Peyer's patch (tissue), 4 donors: ENCODE results near the gene STXBP1. TPM values are rescaled to one million over a fixed set of nuclear protein-coding genes. Genes with fewer than 3 reads are reported as not detected.

ENCODE experiments used
- DNase-seq, 3 donors: peaks; one replicate each; pipeline ENCODE4 v3.0.0-alpha.2; 2017 to 2019
- H3K27ac ChIP-seq, 4 donors: fragments of 200-600 bp; sonication (generic); one replicate each; pipeline ENCODE4 v1.5.1; 2016 to 2019
- H3K27me3 ChIP-seq, 2 donors: fragments of 200-600 bp; sonication (generic); one replicate each; pipeline ENCODE4 v1.5.1; 2019
- H3K36me3 ChIP-seq, 3 donors: fragments of 200-600 bp; sonication (generic); one replicate each; pipeline ENCODE4 v1.5.1; 2016 to 2019
- H3K4me1 ChIP-seq, 4 donors: fragments of 200-600 bp; sonication (generic); one replicate each; pipeline ENCODE4 v1.5.1; 2016 to 2019
- H3K4me3 ChIP-seq, 4 donors: fragments of 200-600 bp; sonication (generic); 1 replicate in 3 of 4; 2 replicates in 1 of 4; pipeline ENCODE4 v1.5.1; 2016 to 2019; ENCODE audit warnings: mild to moderate bottlenecking in 1 of 4
- H3K9me3 ChIP-seq, 4 donors: fragments of 200-600 bp; sonication (generic); one replicate each; pipeline ENCODE4 v1.5.1; 2016 to 2019; ENCODE audit warnings: mild to moderate bottlenecking in 1 of 4
- CTCF ChIP-seq, 6 experiments: fragments of 450-650 bp in 4 of 6; fragments of 200-600 bp in 2 of 6; sonication (generic) in 1 of 6; IDR thresholded peaks; one replicate each; pipeline ENCODE4 v1.5.1; 2017 to 2019; ENCODE audit warnings: antibody characterized with exemption in 6 of 6, mild to moderate bottlenecking in 3 of 6, moderate library complexity in 1 of 6
- POLR2A ChIP-seq, 2 donors: fragments of 450-650 bp; IDR thresholded peaks; one replicate each; pipeline ENCODE4 v1.5.1; 2017; ENCODE audit warnings: antibody characterized with exemption in 2 of 2, mild to moderate bottlenecking in 2 of 2, moderate library complexity in 2 of 2
- total RNA-seq, 4 donors: library from RNA; depleted of rRNA; stranded (reverse); fragments of >200 nt; gene quantifications; one replicate each; pipeline ENCODE4 v1.1.0, GENCODE V29; 2016

The STXBP1 gene
- total RNA-seq, 4 donors from 2014 or later: 4.4 to 90.8 (median 12.6) TPM

DNA sequence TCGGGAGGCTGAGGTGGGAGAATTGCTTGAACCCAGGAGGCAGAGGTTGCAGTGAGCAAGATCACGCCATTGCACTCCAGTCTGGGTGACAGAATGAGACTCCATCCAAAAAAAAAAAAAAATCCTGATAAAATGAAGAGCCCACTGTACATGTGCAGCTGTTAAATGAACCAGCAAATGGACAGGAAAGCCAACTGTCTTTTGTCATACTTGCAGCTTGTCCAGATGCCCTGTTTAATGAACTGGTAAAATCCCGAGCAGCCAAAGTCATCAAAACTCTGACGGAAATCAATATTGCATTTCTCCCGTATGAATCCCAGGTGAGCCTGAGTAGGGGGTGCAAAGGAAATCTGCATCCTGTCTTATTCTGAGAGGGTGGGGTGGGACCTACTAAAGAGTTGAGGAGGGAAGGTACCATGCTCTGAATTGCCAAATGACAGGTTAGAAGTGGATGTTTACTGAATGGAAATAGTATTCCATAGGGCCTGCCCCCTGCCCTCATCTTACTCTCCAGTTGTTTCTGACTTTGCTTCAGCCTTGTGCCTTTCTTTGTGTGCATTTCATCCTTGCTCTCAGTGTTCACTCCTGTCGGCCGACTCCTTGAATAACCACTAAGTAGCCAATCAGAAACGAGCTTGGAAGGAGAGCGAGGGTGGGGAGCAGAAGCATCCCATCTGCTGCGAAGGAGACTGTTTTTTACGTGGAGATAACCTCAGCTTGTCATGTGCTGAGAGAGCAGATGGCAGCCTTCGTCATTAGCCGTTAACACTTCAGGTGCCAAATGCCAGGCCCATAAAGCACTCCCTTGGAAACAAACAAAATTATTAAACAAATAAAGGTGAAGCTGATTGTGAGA is 49.0 kb downstream of the STXBP1 start:
- H3K4me3 ChIP-seq: no peak overlapping the region
- H3K4me1 ChIP-seq: no peaks in the 10 kb centered on the region
- H3K27me3 ChIP-seq: no peaks in the 10 kb centered on the region
- no peaks in the 10 kb centered on the region for H3K36me3 ChIP-seq
- no peak for TF ChIP-seq CTCF (IDR thresholded peaks at IDR 0.05)
- H3K27ac ChIP-seq: peak overlapping the region in 1 of 4 donors; percentile 59
- no peaks in the 10 kb centered on the region for H3K9me3 ChIP-seq
- peak in 1 of 3 donors; percentile 50 for DNase-seq

- TF ChIP-seq CTCF (IDR thresholded peaks at IDR 0.05) (no peak), POLR2A (IDR thresholded peaks at IDR 0.05) (no peak)
- Histone ChIP-seq H3K27ac (no peak overlapping the region), H3K36me3 (no peaks in the 10 kb centered on the region), H3K27me3 (no peaks in the 10 kb centered on the region), H3K9me3 (no peaks in the 10 kb centered on the region), H3K4me1 (no peaks in the 10 kb centered on the region), H3K4me3 (no peak overlapping the region)
- peak in 1 of 3 donors; percentile 39 for DNase-seq
Measured at GRCh38 chr9:127662617-127663016, 50.5 kb downstream of the STXBP1 start.

DNA sequence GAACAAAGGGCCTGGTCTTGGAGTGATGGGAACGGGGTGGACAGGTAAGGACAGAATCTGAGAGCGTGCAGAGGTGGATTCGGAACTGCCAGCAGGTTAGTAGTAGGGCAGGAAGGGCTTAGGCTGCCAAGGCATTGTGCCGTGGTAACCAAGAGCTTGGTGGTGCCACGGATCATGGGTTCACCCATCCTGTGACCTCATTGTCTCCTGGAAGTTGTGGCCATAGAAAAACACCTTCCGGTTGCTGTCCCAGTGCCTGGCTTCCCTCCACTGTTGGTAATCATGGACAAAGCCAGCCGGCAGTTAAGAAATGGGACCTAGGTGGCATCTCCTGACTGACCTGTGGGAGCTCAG is 52.2 kb downstream of the STXBP1 start:
- no peaks in the 10 kb centered on the region for H3K4me1 ChIP-seq
- H3K27ac ChIP-seq: peak overlapping the region in 2 of 4 donors; percentile 31 to 35
- no peaks in the 10 kb centered on the region for H3K9me3 ChIP-seq
- TF ChIP-seq POLR2A (IDR thresholded peaks at IDR 0.05): no peak
- TF ChIP-seq CTCF (IDR thresholded peaks at IDR 0.05): no peak
- H3K36me3 ChIP-seq: no peaks in the 10 kb centered on the region
- no peaks in the 10 kb centered on the region for H3K27me3 ChIP-seq
- DNase-seq: no peak
- no peak overlapping the region for H3K4me3 ChIP-seq

GRCh38 chr9:127664678-127665507 is 52.8 kb downstream of the STXBP1 start:
- peak overlapping the region in 3 of 4 donors; percentile 12 to 35 (median 31) for H3K27ac ChIP-seq
- no peaks in the 10 kb centered on the region for H3K36me3 ChIP-seq
- TF ChIP-seq POLR2A (IDR thresholded peaks at IDR 0.05): no peak
- H3K4me3 ChIP-seq: no peak overlapping the region
- no peaks in the 10 kb centered on the region for H3K4me1 ChIP-seq
- no peaks in the 10 kb centered on the region for H3K9me3 ChIP-seq
- DNase-seq: peak in 1 of 3 donors; percentile 45
- no peaks in the 10 kb centered on the region for H3K27me3 ChIP-seq

DNA sequence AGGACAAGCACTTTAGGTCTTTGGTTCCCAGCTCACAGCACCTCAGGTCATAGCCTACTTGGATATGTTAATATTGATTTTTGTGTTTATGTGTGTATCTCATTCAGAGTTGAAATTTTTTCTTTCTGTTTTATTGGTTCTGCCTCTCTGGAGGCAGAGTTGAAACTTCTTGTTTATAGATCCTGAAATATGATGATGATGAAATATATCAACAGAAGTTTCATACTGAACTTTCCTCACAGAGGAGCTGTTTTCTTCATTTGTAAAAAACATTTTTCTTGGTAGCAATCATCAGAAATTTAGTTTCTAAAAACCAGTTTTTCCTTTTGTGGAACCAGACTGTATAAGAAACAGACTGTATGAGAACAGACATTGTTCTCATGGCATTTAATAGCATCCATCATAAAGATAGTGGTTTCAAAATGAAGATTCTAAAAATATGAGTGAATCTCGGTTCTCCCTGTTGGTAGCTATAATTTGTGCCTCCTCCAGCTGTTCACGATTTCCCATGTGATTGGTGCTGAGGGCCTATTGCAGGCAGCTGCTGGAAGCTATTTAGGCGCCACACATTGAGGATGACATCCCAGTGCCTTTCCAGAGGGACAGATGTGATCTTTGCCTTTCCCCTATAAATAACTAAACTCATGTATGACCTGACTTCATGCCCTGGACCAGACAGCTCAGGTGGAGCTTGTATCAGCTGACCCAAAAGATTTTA is 55.2 kb downstream of the STXBP1 start:
- H3K36me3 ChIP-seq: peaks cover 0 to 1% (median 0%) of the 10 kb centered on the region in 3 donors
- H3K4me1 ChIP-seq: no peaks in the 10 kb centered on the region
- no peak overlapping the region for H3K4me3 ChIP-seq
- no peaks in the 10 kb centered on the region for H3K27me3 ChIP-seq
- TF ChIP-seq CTCF (IDR thresholded peaks at IDR 0.05): no peak
- TF ChIP-seq POLR2A (IDR thresholded peaks at IDR 0.05): no peak
- H3K27ac ChIP-seq: peak overlapping the region in 1 of 4 donors; percentile 17
- no peaks in the 10 kb centered on the region for H3K9me3 ChIP-seq
- DNase-seq: no peak
